DMS53 treated with DMSO at 0.1 percent for 48 hours (cell line): ENCODE data around the gene TMEM207.
"Not testable (repeated sequence)": the region's sequence is repeated elsewhere in the genome, so short reads cannot be mapped to it uniquely, and the experiment has no call there.

Experiments
- DNase-seq: peaks from one replicate; lab custom pipeline; 2025; ENCODE audit not compliant: unreplicated experiment; lab: John Stamatoyannopoulos, UW

The TMEM207 gene

DNA sequence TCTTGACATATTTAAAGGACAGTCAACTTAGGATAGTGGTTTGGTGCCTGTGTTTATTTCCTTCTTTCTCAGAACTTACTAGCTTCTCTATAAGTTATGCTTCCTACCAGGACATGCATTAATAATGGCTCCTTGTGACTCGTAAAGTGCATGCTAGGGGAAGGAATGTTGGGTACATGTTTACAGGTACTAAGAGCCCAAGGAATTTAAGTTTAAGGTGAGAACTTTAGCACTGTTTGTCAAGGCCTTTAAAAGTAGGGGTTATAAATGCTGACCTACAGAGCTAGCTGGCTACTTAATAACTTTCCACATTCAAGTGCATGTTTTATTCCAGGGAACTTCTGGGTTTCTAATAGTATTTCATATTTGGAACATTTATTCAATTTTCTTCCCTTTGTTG lies at the start of gene TMEM207:
TSS of gene TMEM207 (minus strand) at position 101 of the 400 bp plus-strand sequence. CDS start at position 9, 92 bp downstream.
- DNase-seq = no peak

DNA sequence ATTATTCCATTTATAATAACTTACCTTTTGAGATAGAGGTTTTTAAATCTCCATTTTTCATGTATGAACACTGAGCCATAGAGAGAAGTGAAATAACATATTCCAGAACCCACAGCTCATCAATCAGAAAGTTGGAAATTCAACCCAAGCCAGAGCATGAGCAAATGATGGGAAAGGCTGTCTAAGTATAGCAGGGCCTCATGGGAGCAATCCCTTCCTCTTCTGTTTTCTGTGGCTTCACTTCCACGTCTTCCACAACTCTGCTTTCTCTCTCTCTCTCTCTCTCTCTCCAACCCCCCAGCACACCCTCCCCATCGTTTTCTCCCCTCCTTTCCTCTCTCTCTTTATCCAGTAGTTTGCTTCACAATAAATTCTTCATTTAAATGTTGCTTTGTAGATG lies 49.4 kb upstream of the TMEM207 start:
- no peak for DNase-seq

DNA sequence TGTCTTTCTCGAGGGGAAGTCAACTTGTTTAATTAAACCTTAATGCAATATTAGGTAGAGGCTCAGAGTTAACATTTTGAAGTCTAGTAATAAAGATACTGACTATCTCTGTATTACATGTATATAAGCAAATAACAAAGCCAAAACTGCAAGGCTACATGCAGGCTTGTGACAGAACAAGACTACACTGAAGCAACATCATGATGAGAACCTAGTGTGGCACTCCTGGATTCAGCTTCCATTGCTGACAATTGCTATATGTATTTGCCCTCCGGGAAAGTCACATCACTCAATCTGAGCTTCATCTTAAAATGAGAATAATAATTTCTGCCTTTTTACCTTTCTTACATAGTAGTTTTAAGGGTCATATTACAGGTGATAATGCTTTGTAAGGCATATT lies 48.6 kb upstream of the TMEM207 start:
- DNase-seq = no peak

DNA sequence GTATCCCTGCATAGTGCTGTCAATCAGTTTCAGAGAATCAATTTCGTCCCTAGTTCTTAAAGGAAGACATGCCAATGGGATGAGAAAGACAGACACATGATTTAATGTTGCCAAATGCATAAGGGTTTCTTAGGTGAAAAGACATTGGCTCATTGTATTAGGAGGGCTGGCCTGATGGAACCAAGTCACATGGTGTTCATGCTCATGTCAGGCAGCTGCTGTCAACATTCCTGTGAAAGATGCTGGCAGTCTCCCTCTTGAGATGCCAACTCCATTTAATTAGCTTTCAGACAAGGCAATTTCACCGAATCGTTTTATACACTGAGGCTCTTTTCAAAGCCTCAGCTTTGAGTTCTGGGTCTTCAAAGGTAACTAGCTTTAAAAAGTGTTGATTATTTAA lies 48.1 kb upstream of the TMEM207 start:
- no peak for DNase-seq

DNA sequence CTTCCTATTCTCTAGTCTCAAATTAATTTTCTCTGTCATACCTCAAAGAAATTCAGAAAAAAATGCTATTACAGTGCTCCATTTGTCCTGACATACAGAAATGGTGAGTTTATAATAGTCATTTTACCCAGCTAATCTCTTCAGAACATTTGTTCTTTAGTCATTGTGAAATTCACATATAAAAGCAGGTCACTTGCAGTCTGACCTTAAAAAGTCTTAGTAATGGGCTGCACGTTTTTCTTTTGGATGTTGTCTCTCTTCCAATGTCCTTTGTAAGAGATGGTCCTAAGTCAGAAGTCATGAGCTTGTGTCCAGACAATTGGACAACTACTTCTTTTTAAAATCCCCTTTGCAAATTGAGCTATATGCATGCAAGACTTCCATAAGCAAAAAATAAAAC lies 47.2 kb upstream of the TMEM207 start:
- no peak for DNase-seq

DNA sequence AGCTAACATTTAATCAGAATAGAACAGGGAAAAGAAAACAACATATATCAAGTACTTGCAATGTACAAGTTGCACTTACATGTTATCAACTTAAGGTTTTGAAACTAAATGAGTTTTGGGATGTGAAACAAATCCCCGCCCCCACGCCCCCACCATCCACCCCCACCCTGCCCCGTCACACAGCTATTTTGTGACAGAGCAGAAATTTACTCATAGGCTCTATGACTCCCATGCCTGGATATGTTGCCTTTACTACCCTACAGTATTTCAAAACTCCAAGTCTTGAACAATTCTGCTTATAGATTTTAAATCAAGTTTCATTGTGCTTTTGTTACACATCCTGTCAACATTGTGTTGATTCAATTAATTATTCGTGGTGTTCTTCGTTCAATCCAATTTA lies 46.1 kb upstream of the TMEM207 start:
- DNase-seq = no peak

DNA sequence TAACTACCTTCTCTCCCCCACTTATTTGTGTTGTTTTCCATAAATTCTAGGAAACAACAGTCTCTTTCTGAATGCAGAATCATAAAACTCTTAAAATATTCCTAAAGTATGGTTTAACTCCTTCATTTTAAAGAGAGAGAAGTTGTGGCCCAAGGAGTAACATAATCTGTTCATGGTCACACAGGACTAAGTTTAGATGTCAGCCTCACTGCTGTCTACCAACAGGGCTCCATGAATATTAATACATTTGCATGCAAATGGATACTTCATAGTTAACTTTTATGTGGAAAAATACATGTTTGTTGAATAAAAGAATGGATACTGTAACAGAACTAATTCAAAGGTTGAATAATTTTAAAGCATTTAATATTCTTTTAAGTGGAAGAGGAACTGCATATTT lies 45.7 kb upstream of the TMEM207 start:
- DNase-seq = no peak

DNA sequence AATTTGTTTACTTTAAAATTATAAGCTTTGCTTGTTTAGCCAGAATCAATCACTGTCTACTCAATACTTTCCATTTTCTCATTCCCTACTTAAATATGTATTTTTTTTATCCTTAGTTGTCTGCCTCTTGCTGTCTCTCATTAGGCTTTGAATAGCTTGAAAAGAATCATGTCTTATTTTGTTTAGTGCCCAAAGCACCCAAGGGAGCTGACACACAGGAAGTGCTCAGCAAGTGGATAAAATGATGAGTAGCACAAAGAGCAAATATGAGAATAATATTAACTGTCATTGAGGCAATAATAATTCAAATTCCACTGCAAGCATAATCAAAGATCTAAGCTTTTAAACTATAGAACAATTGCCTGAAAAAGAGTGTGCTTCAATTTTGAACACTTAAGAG lies 45.2 kb upstream of the TMEM207 start:
- no peak for DNase-seq

DNA sequence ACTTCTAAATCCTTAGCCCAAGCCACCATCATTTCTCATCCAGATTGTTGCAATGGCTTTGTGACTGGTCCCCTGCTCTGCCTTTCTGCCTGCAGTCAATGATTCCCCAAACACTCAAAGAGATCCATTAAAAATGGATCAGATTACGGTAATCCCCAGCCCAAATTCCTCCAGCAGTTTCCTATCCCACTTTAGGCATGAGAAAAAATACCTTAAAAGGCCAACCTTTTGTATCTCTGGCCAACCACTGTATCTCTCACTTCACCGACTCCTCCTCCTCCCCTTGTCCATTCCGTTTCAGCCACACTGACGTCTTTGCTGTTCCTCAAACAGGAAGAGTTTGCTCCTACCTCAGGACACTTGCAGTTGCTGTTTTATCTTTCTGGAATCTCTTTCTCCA lies 43.3 kb upstream of the TMEM207 start:
- DNase-seq = no peak

DNA sequence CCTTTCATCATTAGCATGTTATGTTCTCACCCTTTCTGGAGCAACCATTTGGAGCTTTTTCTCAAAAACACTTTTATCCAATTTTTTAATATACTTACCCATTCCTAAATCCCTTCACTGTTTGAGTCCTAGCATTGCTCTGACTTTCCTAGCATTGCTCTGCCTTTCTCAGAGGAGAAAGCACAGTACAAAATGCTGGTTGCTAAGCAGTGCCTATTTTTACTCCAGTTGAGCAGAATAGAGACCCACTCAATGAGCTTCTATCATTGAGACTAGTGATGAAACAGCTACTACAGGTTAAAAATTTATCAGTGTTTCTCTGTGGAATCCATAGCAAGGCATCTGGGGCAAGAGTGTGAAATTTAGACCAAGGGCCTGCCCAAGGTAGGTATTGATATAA lies 42.4 kb upstream of the TMEM207 start:
- no peak for DNase-seq

DNA sequence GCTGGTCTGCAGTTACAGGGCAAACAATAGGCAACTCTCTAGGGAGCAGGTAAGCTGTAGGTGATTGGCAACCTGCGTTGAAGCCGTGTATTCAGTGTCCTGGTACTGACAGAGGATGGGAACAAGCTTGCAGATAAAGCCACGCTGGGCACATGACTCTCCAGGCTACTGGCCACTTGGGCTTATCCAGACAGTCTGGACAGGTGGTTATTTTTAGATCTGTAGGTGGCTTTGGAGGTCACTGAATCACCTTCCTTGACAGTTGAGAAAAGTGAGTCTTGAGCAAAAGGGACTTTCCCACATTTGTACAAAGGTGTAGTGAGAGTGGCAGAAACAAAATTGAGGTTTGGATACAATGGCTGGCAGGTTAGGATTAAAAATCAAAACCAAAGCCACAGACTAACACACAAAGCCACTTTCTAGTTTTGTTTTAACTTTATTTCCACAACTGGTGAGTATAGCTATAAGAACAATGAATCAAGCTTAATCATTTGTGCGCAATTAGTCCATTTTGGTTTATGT lies 41.9 kb upstream of the TMEM207 start:
- DNase-seq = no peak

DNA sequence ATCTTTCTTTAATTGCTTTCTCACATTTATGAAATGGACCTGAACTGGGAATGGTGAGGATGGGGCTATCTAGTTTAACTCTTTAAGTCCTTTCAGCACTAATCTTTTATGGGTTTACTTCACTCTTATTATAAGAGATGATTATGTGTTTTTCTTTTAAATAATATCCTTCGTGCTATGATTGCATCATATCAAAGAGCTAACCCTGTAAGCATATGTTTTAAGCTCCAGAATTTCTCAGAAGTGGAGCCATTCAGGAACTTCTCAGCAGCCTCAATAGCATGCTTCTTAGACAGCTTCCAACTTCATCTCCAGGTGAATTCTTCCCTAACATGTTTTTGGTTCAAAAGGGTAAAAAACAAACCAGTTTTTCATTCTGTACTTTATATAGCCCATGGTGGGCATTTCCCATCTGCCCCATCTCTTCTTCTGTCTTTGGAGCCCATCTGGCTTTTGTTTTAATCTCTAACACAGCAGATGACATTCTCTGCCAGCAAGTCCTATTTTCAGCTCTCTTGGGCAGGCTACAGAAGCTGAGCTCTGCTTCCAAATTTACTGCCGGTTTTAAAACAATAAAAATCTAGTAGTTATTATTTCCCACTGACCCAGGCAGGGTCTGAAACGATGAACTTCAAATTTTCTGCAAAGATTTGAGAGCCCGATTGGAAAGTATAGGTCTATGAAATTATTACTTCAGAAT lies 37.4 kb upstream of the TMEM207 start:
- no peak for DNase-seq

DNA sequence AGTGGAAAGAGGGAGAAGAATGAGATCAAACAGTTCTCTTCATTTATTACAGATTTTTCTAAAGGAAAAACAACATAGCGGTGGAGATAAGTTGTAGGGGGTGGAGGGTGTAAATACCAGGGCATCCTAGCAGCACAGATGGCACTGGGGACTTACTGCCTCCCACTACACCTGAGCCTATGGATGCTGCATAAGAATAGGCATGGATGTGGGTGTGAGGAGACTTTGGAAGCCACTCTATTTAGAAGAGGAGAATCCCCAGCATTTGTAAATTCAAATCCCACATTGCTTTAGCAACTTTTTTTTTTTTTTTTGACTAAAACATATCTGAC lies 36.8 kb upstream of the TMEM207 start:
- no peak for DNase-seq

DNA sequence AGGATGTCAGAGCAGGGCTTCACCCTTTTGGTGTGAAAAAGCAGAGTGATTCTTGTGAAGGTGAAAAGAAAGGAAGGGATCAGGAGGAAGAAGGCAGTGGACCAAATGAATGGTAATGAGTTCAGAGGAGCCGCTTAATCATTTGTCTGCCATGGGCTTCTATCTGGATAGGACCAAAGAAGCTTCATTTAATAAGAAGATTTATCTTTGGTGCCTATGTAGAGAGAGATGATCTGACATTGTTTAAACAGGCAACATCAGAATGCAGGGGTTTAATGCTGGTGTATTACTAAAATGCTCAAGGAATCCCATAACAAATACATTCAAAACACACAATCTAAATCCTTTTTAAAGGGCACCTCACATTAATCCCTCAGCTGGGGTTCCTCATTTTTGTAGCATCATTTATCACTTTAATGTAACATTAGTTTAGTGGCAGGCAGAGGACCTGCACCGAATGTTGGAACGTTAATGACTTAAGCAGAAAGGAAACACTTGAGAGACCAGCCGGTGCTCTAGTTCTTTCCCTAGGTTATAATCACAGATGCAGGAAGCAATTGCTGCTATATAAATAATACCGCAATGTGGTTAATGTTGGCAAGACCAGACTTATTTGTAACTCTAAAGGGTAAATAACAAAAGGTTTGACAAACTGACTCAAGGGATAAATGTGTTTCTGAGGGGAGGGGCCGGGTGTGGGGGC lies 36.3 kb upstream of the TMEM207 start:
- DNase-seq = peak; percentile 10

DNA sequence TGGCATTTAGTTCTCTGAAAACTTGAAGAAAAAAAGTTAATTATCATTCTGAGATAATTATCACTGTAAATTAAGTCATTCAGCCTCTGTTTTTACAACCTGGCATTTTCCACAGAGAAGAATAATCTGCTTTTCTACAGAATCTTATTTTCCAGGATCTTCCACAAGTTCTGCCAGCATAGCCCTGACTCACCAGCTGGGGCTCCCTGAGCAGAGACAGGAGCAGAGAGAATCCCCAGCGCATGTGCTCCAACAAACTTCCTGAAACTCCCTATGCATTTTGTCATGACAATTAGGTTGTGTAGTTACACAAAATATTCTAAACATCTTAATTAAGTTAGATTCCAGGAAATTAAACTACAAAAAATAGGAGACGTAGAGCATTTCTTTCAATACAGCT lies 32.1 kb upstream of the TMEM207 start:
- no peak for DNase-seq

DNA sequence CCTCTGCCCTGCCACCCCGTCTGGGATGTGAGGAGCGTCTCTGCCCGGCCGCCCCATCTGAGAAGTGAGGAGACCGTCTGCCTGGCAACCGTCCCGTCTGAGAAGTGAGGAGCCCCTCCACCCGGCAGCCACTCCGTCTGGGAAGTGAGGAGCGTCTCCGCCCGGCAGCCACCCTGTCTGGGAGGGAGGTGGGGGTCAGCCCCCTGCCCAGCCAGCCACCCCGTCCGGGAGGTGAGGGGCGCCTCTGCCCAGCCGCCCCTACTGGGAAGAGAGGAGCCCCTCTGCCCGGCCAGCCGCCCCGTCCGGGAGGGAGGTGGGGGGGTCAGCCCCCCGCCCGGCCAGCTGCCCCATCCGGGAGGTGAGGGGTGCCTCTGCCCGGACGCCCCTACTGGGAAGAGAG lies 23.6 kb upstream of the TMEM207 start:
- not testable (repeated sequence) for DNase-seq

DNA sequence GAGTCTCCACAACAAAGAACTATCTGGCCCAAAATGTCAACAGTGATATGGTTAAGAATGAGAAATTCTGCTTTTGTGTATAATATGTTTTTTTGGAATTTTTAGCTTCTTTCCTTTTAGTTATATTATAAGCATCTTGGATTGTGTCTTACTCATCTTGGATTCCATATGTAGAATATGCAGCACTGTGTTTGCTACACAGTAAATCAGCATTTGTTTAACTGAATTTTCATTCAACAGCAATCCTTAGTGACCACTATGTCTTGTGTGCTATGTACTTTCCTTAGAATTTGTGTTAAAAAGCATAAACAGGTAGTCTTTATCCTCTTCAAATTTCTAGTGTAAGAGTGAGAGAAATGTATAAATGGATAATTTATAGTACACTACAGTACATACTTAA lies 18.2 kb upstream of the TMEM207 start:
- no peak for DNase-seq

DNA sequence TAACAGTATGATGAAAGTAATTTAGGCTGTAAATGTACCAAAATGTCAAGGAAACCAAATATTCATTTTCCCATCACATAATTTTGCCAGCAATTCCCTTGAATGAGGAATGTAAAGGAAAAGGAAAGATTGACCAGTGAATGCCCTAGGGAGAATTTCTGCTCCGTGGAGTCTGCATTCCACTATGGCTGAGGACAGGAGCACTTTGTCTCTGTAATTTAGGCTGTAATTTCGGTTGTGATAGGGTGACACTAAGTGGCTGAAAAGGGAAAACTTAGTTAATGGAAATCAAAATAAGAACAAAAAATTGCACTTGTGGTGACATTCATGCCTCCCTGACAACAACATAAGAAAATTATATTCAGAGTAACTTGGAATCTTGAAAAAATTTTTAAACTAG lies 8.3 kb upstream of the TMEM207 start:
- DNase-seq = no peak

DNA sequence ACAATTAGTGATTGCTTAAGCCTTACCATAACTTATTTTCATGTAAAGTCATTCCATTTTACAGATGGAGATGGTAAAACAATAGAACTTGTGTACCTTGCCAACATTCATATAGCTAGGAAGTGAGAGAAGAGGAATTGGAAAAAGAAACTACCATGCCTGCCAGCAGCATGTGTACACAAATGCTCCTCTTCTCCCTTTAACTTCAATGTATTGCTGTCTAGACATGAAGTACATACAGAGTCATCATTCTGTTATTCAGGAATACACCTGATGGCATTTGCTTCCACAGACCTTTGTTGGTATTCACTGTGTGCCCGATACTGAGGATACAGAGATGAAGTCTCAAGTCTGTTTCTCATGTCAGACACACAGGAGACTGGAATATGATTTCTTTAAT lies 7.1 kb upstream of the TMEM207 start:
- DNase-seq = no peak

DNA sequence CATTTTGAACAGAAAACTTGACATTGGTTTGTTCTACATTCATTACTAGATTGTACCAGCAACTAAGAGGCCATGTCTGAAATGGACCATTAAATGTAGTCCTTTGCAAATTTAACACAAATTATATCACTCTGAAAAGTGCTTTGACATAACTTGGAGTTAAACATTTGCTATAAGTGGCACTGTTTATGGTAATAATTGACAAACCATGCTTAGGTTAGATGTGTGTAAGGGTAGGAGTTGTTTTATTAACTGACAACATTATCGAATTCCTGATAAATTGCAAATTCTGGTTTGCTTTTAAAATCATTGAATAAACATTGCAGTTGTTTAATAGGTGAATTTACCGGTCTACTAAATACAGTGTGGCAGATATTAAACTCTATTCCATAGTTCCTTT lies 6.1 kb upstream of the TMEM207 start:
- DNase-seq = no peak

DNA sequence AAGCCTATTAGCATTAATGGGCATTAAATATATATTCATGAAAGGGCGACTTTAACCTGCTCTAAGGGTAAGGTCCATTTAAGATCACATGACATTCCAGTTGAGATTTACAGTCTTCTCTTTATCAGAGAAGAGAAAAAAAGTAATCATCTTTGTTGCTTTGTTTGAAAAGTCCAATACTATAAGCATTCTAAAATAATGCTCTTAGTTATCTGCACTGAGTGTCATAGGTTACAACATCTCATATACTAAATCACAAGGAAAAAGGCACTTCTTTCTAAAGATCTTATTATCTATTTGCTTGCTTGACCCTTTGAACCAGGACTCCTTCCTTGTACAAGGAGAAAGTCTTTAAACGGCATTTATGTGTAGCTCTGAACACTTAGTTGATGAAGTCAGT lies 1.4 kb downstream of the TMEM207 start:
- DNase-seq = no peak

DNA sequence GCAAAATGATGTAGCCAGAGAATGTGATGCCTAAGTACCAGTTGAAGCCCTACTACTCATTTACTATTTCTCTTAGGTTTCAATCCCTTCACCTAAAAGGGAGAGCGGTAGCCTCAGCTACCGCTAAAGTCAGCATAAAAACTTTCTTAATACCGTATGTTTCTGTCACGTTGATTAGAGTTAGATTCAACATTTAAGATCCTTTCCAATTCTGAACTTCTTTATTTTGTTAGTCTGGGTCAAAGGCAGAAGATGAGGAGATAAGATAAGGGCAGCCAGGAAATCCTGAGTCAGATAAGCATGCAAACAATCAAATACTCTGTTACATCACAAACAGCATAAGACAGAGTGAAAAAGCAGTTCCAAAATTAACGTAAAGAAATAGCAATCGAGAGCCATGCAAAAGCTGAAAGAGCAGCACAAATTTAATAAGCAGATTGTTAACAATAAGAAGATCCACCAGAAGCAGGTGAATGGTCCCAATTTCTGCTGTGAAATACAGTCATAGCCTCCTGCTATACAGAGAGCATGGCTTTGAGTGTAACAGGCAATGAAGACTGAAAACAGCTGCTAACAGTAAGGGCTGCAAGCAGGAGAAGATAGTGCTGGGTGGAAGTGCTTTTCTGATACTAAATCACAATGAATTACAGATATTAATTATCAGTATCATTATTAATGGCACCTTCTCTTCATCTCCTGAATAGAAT lies 3.0 kb downstream of the TMEM207 start:
- DNase-seq = no peak
